Measurements from ENCODE around the gene HCN4. TPM values are rescaled to one million over a fixed set of nuclear protein-coding genes. Genes with fewer than 3 reads are reported as not detected.

Gene HCN4
- total RNA-seq, 5 donors from 2014 or later (not counting 1 experiment from before 2014, with no cell fraction given), result not detected

- Mint-ChIP-seq H3K4me3 (no peak overlapping the region), H3K27ac (no peak overlapping the region)
Measured at GRCh38 chr15:73273181-73274002, 95.4 kb downstream of the HCN4 start.

GRCh38 chr15:73270366-73271097, 98.2 kb downstream of the HCN4 start:
- 67% methylated on average over 1 of the region's 3 CpGs for WGBS (ENCODE audit: insufficient coverage)
- Mint-ChIP-seq H3K4me3 (no peak overlapping the region), H3K4me1 (peaks cover 0 to 3% (median 3%) of the 10 kb centered on the region in 3 donors), H3K27ac (no peak overlapping the region), H3K36me3 (peaks cover 25% of the 10 kb centered on the region), H3K9me3 (no peaks in the 10 kb centered on the region), H3K27me3 (no peaks in the 10 kb centered on the region)
- no peaks in the 10 kb centered on the region for H3K4me1 ChIP-seq (ENCODE audit: control insufficient read depth in 1 of 2, extremely low read depth in 1 of 2, insufficient read depth in 2 of 2, low read length in 2 of 2)
- DNase-seq (no peak), ATAC-seq (replicated peaks in 1 of 4) (no peak)
- CTCF ChIA-PET, result no interaction called here
- H3K27me3 ChIP-seq (replicated peaks in 1 of 2; ENCODE audit: control insufficient read depth in 2 of 2, extremely low read depth in 1 of 2, insufficient read depth in 2 of 2, low read length in 1 of 2), result peaks cover 0 to 2% of the 10 kb centered on the region in 2 experiments
- no peaks in the 10 kb centered on the region for H3K36me3 ChIP-seq (ENCODE audit: control insufficient read depth in 2 of 2, extremely low read depth in 1 of 2, insufficient read depth in 1 of 2, low read length in 1 of 2)
- no peaks in the 10 kb centered on the region for H3K9me3 ChIP-seq
- POLR2A ChIA-PET, result no interaction called here
- no peak overlapping the region for H3K27ac ChIP-seq (ENCODE audit: low read length)
- no peak overlapping the region for H3K4me3 ChIP-seq (ENCODE audit: control insufficient read depth in 1 of 2, extremely low read depth in 1 of 2, low read length in 1 of 2)

More at GRCh38 chr15:73273181-73274002, 95.4 kb downstream of the HCN4 start:
- Histone ChIP-seq H3K9me3 (no peaks in the 10 kb centered on the region), H3K36me3 (ENCODE audit: control insufficient read depth in 2 of 2, extremely low read depth in 1 of 2, insufficient read depth in 1 of 2, low read length in 1 of 2) (no peaks in the 10 kb centered on the region), H3K4me1 (ENCODE audit: control insufficient read depth in 1 of 2, extremely low read depth in 1 of 2, insufficient read depth in 2 of 2, low read length in 2 of 2) (no peaks in the 10 kb centered on the region), H3K27me3 (replicated peaks in 1 of 2; ENCODE audit: control insufficient read depth in 2 of 2, extremely low read depth in 1 of 2, insufficient read depth in 2 of 2, low read length in 1 of 2) (peaks cover 0 to 2% of the 10 kb centered on the region in 2 experiments), H3K27ac (ENCODE audit: low read length) (no peak overlapping the region), H3K4me3 (ENCODE audit: control insufficient read depth in 1 of 2, extremely low read depth in 1 of 2, low read length in 1 of 2) (no peak overlapping the region)
- WGBS (ENCODE audit: insufficient coverage), result 18% methylated on average over 3 of the region's 5 CpGs
- peak in 29 of 35 experiments; percentile 3 to 64 (median 19) for DNase-seq
- ChIA-PET CTCF (interaction anchor here in 1 of 2 donors (0.6 to 2.4 kb wide), 3 partner anchors 8 to 32 kb away, joined by 3 to 11 read pairs (median 3); no protein-coding TSS in a partner anchor), POLR2A (no interaction called here)
- H3K9me3 Mint-ChIP-seq, result no peaks in the 10 kb centered on the region
- H3K4me1 Mint-ChIP-seq, result peaks cover 0 to 3% (median 3%) of the 10 kb centered on the region in 3 donors
- no peaks in the 10 kb centered on the region for H3K27me3 Mint-ChIP-seq
- peak in 3 of 4 experiments; percentile 39 to 71 (median 52) for ATAC-seq (replicated peaks in 1 of 4)
- H3K36me3 Mint-ChIP-seq, result peaks cover 23% of the 10 kb centered on the region

Other genes starting within 250 kb of the HCN4 start
- not detected for gene REC114, start 74.2 kb upstream of the HCN4 start, total RNA-seq

All from T-cell (primary cell).